Measurements from ENCODE around the gene TMCC2. TPM values are rescaled to one million over a fixed set of nuclear protein-coding genes. Genes with fewer than 3 reads are reported as not detected.

TMCC2 gene
- total and polyA plus RNA-seq, 2 donors (not counting 1 experiment from before 2014, with no cell fraction given) = 2.0 to 4.0 TPM

GRCh38 chr1:205226868-205227583 is 720 bp upstream of the TMCC2 start:
- ATAC-seq (ENCODE audit: low read depth) = no peak
- H3K9ac ChIP-seq (ENCODE audit: low read length) = peak overlapping the region; percentile 52
- H3K27me3 ChIP-seq (replicated peaks in 1 of 4; ENCODE audit: control extremely low read depth in 1 of 4, control insufficient read depth in 3 of 4, insufficient read depth in 4 of 4, low read length in 3 of 4) = peaks cover 0 to 14% (median 2%) of the 10 kb centered on the region in 4 experiments
- 83% methylated on average over 1 of the region's 8 CpGs for WGBS (ENCODE audit: insufficient coverage)
- Mint-ChIP-seq H3K4me3 (peak overlapping the region; percentile 81), H3K4me1 (peaks cover 30% of the 10 kb centered on the region), H3K9me3 (ENCODE audit: insufficient read depth) (no peaks in the 10 kb centered on the region), H3K27ac (no peak overlapping the region), H3K27me3 (peaks cover 21% of the 10 kb centered on the region)
- no peaks in the 10 kb centered on the region for H3K9me3 ChIP-seq (ENCODE audit: control extremely low read depth in 1 of 3, control insufficient read depth in 2 of 3, insufficient read depth in 1 of 3, low read length in 2 of 3)
- TF ChIP-seq CTCF (IDR thresholded peaks at IDR 0.05) (peak; percentile 3), EZH2 (IDR thresholded peaks at IDR 0.05; ENCODE audit: borderline replicate concordance, insufficient read depth, low read depth, low read length, poor library complexity, severe bottlenecking) (no peak)
- peak; percentile 34 for DNase-seq
- intact Hi-C loops (cut with micrococcal nuclease) = loop anchor here (1.0 to 5.0 kb wide), 3 partner anchors 16 to 105 kb away; partner anchors contain the start of genes DSTYK and NUAK2
- H2AFZ ChIP-seq (ENCODE audit: insufficient read depth, low read depth, low read length, poor library complexity, severe bottlenecking) = peak overlapping the region; percentile 82
- peak overlapping the region; percentile 21 to 73 (median 59) for H3K4me3 ChIP-seq (ENCODE audit: control extremely low read depth in 1 of 5, extremely low read depth in 1 of 5, insufficient read depth in 1 of 5, low read depth in 2 of 5, low read length in 4 of 5)
- ChIA-PET POLR2A (no interaction called here), CTCF (interaction anchor here (1.3 to 4.5 kb wide), 4 partner anchors 8 to 47 kb away, joined by 6 to 135 read pairs (median 18); partner anchors contain the start of gene DSTYK)
- H3K36me3 ChIP-seq (replicated peaks in 1 of 2; ENCODE audit: control extremely low read depth in 1 of 2, control insufficient read depth in 1 of 2, extremely low read depth in 1 of 2, insufficient read depth in 2 of 2, low read length in 1 of 2) = no peaks in the 10 kb centered on the region
- no peak overlapping the region for H3K27ac ChIP-seq (ENCODE audit: low read length in 2 of 2)
- H3K79me2 ChIP-seq (ENCODE audit: control insufficient read depth, insufficient read depth, low read length) = no peaks in the 10 kb centered on the region
- H3K4me1 ChIP-seq (ENCODE audit: control insufficient read depth in 2 of 2, insufficient read depth in 2 of 2, low read length in 2 of 2) = peaks cover 17 to 33% of the 10 kb centered on the region in 2 donors
- H3K4me2 ChIP-seq (replicated peaks; ENCODE audit: low read depth, low read length, poor library complexity, severe bottlenecking) = peak overlapping the region; percentile 91
- no peaks in the 10 kb centered on the region for H4K20me1 ChIP-seq (ENCODE audit: control insufficient read depth, insufficient read depth, low read length, poor library complexity, severe bottlenecking)

- H3K4me3 ChIP-seq (ENCODE audit: control extremely low read depth in 1 of 5, extremely low read depth in 1 of 5, insufficient read depth in 1 of 5, low read depth in 2 of 5, low read length in 4 of 5) = peak overlapping the region; percentile 6 to 73 (median 59)
- intact Hi-C loops (cut with micrococcal nuclease) = loop anchor here (5.0 kb wide), 1 partner anchor 94 kb away; the partner anchor contains the start of gene NUAK2
- ChIA-PET POLR2A (interaction anchor here (0.5 to 1.3 kb wide), 4 partner anchors 16 to 55 kb away, joined by 3 to 9 read pairs (median 6); partner anchors contain the start of gene DSTYK), CTCF (interaction anchor here (1.1 to 4.5 kb wide), 13 partner anchors 9 to 257 kb away, joined by 3 to 135 read pairs (median 5); partner anchors contain the start of genes DSTYK and RBBP5)
- peak overlapping the region; percentile 81 for H2AFZ ChIP-seq (ENCODE audit: insufficient read depth, low read depth, low read length, poor library complexity, severe bottlenecking)
- H3K27me3 ChIP-seq (replicated peaks in 1 of 4; ENCODE audit: control extremely low read depth in 1 of 4, control insufficient read depth in 3 of 4, insufficient read depth in 4 of 4, low read length in 3 of 4) = peaks cover 0 to 14% (median 2%) of the 10 kb centered on the region in 4 experiments
- no peaks in the 10 kb centered on the region for H3K36me3 ChIP-seq (replicated peaks in 1 of 2; ENCODE audit: control extremely low read depth in 1 of 2, control insufficient read depth in 1 of 2, extremely low read depth in 1 of 2, insufficient read depth in 2 of 2, low read length in 1 of 2)
- Mint-ChIP-seq H3K9me3 (ENCODE audit: insufficient read depth) (no peaks in the 10 kb centered on the region), H3K27me3 (peaks cover 21% of the 10 kb centered on the region), H3K4me3 (peak overlapping the region; percentile 97), H3K4me1 (peaks cover 32% of the 10 kb centered on the region), H3K27ac (peak overlapping the region; percentile 76)
- under 1% methylated on average over 21 of the region's 27 CpGs for WGBS (ENCODE audit: insufficient coverage)
- no peak for DNase-seq
- peak overlapping the region; percentile 91 for H3K4me2 ChIP-seq (replicated peaks; ENCODE audit: low read depth, low read length, poor library complexity, severe bottlenecking)
- H3K4me1 ChIP-seq (ENCODE audit: control insufficient read depth in 2 of 2, insufficient read depth in 2 of 2, low read length in 2 of 2) = peaks cover 17 to 33% of the 10 kb centered on the region in 2 donors
- no peak for TF ChIP-seq CTCF (IDR thresholded peaks at IDR 0.05)
- TF ChIP-seq EZH2 (IDR thresholded peaks at IDR 0.05; ENCODE audit: borderline replicate concordance, insufficient read depth, low read depth, low read length, poor library complexity, severe bottlenecking) = no peak
- no peaks in the 10 kb centered on the region for H3K9me3 ChIP-seq (ENCODE audit: control extremely low read depth in 1 of 3, control insufficient read depth in 2 of 3, insufficient read depth in 1 of 3, low read length in 2 of 3)
- H3K79me2 ChIP-seq (ENCODE audit: control insufficient read depth, insufficient read depth, low read length) = no peaks in the 10 kb centered on the region
- peak; percentile 3 for ATAC-seq (ENCODE audit: low read depth)
- H3K27ac ChIP-seq (ENCODE audit: low read length in 2 of 2) = no peak overlapping the region
- H3K9ac ChIP-seq (ENCODE audit: low read length) = peak overlapping the region; percentile 68
- no peaks in the 10 kb centered on the region for H4K20me1 ChIP-seq (ENCODE audit: control insufficient read depth, insufficient read depth, low read length, poor library complexity, severe bottlenecking)
Observed at GRCh38 chr1:205228093-205228521, 361 bp downstream of the TMCC2 start.
